K562 (cell line): Measurements from ENCODE around the gene HES5. TPM values are rescaled to one million over a fixed set of nuclear protein-coding genes. Genes with fewer than 3 reads are reported as not detected.

ENCODE experiments used
- CHD7 ChIP-seq: fragments of 200-600 bp; sonication (generic); IDR thresholded peaks from one replicate; pipeline ENCODE4 v1.6.1; 2012; ENCODE audit warnings: mild to moderate bottlenecking, low read depth, low read length, inconsistent platforms
- GATAD2A ChIP-seq: fragments of 450-650 bp; IDR thresholded peaks from 2 replicates; pipeline ENCODE4 v1.6.1; 2017
- GATAD2B ChIP-seq: fragments of 450-650 bp; IDR thresholded peaks from 2 replicates; pipeline ENCODE4 v1.6.1; 2017; ENCODE audit warnings: mild to moderate bottlenecking, borderline replicate concordance
- HINFP ChIP-seq: fragments of 450-650 bp; conservative IDR thresholded peaks from 2 replicates; pipeline ENCODE4 v1.6.1; 2016; ENCODE audit warnings: missing genetic modification characterization, low read depth, mild to moderate bottlenecking, control low read depth, missing compliant biosample characterization
- MTA1 ChIP-seq: fragments of 450-650 bp; IDR thresholded peaks from 2 replicates; pipeline ENCODE4 v1.6.1; 2017; ENCODE audit warnings: borderline replicate concordance
- NCOA1 ChIP-seq: fragments of 450-650 bp; IDR thresholded peaks from 2 replicates; pipeline ENCODE4 v1.6.1; 2016; ENCODE audit warnings: low read depth
- NR2C1 ChIP-seq, 2 experiments: fragments of 450-650 bp; IDR thresholded peaks; 2 replicates each; pipeline ENCODE4 v1.6.1; 2017; ENCODE audit warnings: mild to moderate bottlenecking in 2 of 2, antibody characterized with exemption in 1 of 2, inconsistent platforms in 1 of 2, missing compliant biosample characterization in 1 of 2, missing genetic modification characterization in 1 of 2
- PTBP1 ChIP-seq: fragments of 200-400 bp; formaldehyde crosslinking; IDR thresholded peaks from 2 replicates; pipeline ENCODE4 v1.6.1; 2017; ENCODE audit warnings: low read depth, low read length
- PTRF ChIP-seq: fragments of 450-650 bp; IDR thresholded peaks from 2 replicates; pipeline ENCODE4 v1.6.1; 2016; ENCODE audit warnings: mild to moderate bottlenecking, missing genetic modification characterization, missing compliant biosample characterization
- ZNF384 ChIP-seq: IDR thresholded peaks from 2 replicates; pipeline ENCODE4 v1.6.1; 2012; ENCODE audit warnings: low read depth, low read length, improper control_type of control experiment
- ZNF512 ChIP-seq: IDR thresholded peaks from 2 replicates; pipeline ENCODE4 v1.6.1; 2016; ENCODE audit warnings: missing genetic modification characterization, missing compliant biosample characterization
- ZNF57 ChIP-seq: fragments of 450-650 bp; formaldehyde crosslinking; IDR thresholded peaks from 2 replicates; pipeline ENCODE4 v1.4.0; 2020; ENCODE audit warnings: mild to moderate bottlenecking, moderate library complexity
- polyA plus RNA-seq, 8 experiments: library from polyadenylated mRNA; depleted of rRNA in 4 of 8; stranded (reverse) in 5 of 8; unstranded in 3 of 8; fragments of >200 nt; fragmentation: Nextera tagmentation in 2 of 8; fragmentation: Illumina TruSeq in 1 of 8; extraction: Ambion mirVana in 2 of 8; extraction: Trizol in 1 of 8; gene quantifications; 2 replicates each; pipeline versions ENCODE4 v1.2.1 to v1.2.3, GENCODE V29; 2011 to 2014; ENCODE audit warnings: inconsistent platforms in 1 of 8, missing spikeins in 1 of 8
- total RNA-seq, 7 experiments: library from RNA; depleted of rRNA in 6 of 7; stranded (reverse); fragments of >200 nt in 6 of 7; fragmentation: Illumina TruSeq in 2 of 7; extraction: Trizol in 2 of 7; gene quantifications; 2 replicates each; pipeline versions ENCODE4 v1.2.1 to v1.2.3, GENCODE V29; 2011 to 2021; ENCODE audit warnings: low replicate concordance in 1 of 7

Gene HES5
- total and polyA plus RNA-seq, 9 of the 15 experiments (the other 6 are each of a cell fraction or from before 2014, with no cell fraction given): not detected

GRCh38 chr1:2541619-2542245 lies 11.7 kb upstream of the HES5 start (continued):
- TF ChIP-seq CHD7: no peak
- no peak for TF ChIP-seq HINFP (tag)
- TF ChIP-seq NCOA1: peak; percentile 44; the same call in 1 of the 2 replicates
- TF ChIP-seq GATAD2B: no peak
- TF ChIP-seq ZNF57 (CRISPR knock-in tag): no peak
- no peak for TF ChIP-seq ZNF512 (tag)
- no peak for TF ChIP-seq PTRF (tag)
- peak; percentile 95 for TF ChIP-seq PTBP1
- TF ChIP-seq MTA1: no peak
- no peak for TF ChIP-seq NR2C1 (IDR thresholded peaks at IDR 0.05)
- TF ChIP-seq NR2C1 (tag; IDR thresholded peaks at IDR 0.05): no peak
- 0 out of 2 replicates have a peak, but pooled peaks have one; percentile 3 for TF ChIP-seq ZNF384
- TF ChIP-seq GATAD2A: no peak
